NCI-H2196 treated with DMSO at 0.1 percent for 48 hours (cell line): Measurements from ENCODE around the gene CTRB1.
"Not testable (repeated sequence)": the region's sequence is repeated elsewhere in the genome, so short reads cannot be mapped to it uniquely, and the experiment has no call there.

Source experiments
- DNase-seq: peaks from one replicate; lab custom pipeline; 2025; ENCODE audit not compliant: unreplicated experiment; lab: John Stamatoyannopoulos, UW

Gene CTRB1

DNA sequence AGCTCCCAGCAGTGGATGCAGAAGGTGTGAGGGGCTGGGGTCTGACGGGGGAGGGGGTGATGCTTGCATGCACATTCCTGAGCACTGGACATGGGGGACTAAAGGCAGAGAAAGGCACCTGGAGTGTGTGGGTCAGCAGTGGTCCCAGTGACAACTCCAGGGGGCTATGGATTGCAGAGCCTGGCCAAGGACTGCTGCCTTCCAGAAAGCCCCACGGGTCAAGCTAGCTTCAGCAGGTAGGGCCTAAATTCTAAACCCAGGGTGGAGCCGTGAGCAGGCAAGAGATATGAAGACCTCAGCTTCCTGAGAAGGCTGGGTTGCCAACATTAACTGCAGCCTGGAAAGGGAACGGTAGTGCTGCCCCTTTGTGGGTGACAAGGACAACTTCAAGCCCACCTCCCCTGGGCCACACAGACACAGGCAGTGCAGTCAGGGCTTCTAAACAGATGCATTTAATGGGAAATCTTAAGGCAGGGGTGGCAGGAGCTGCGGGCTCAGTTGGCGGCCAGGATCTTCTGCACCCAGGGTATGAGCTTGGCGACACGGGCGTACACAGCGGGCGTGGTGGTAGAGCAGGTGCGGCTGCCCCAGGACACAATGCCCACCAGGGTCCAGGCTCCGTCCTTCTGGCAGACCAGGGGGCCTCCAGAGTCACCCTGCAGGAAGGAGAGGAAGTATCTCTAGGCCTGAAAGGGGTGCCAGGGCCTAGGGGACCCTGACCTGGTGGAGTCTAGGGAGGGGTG, 14.9 kb upstream of the CTRB1 start:
- DNase-seq = no peak

DNA sequence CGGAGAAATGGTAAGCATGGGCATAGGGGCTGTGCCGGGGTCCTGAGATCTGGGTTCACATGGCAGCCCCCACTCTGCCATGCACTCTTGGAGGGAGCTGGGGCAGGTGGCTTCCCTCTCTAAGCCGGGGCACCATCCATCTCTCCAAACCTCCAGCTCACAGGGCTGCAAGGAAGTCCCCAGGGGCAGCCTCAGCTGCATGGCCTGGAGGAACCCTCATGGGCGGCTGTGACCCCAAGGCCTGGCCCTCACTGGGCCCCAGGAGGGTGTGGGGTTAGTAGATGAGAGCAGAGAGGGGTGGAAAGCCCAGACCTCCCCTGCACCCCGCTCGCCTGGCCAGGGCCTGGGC, 14.4 kb upstream of the CTRB1 start:
- no peak for DNase-seq

- not testable (repeated sequence) for DNase-seq
Measured at GRCh38 chr16:75204905-75205304, 13.9 kb upstream of the CTRB1 start.

- DNase-seq = not testable (repeated sequence)
Measured at GRCh38 chr16:75205438-75205837, 13.3 kb upstream of the CTRB1 start.

DNA sequence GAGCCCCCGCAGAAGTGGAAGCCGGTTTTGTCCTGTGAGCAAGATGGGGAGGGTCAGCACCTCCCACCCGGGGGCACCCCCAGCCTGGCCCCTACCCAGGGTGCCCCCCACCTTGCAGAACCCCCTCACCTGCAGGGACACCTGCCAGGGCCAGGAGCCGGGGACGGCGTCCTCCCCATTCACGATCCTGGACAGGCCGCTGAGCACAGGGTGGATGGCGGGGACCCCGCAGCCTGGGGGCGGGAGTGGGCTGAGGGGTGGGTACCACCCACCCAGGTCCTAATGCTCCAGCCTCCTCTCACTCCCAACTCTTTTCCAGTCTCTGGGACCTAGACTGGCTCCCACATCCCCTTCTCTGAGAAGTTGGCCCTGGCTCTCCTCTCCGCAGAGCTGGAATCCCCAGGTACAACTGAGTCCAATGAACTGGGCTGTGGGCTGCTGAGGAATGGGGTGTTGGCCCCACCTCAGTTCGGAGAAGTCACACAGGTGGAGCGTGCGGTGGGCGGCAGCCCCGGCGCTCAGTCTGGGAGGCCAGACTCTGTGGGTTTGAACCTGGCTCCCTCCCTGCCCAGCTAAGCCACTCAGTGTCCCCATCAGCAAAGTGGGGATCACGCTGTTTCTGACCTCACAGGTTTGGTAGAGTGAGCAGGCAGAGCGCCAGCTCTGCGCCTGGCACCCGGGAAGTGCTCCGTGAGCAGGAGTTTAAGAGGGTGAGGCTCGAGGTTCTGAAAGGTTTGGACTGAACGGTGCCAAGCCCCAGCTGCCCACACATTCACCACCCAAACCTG, 12.6 kb upstream of the CTRB1 start:
- DNase-seq = not testable (repeated sequence)

- DNase-seq = no peak
Measured at GRCh38 chr16:75206749-75207451, 11.9 kb upstream of the CTRB1 start, which contains the start of gene CTRB2. TSS of gene CTRB2 (minus strand) at chr16:75207161. CDS start at chr16:75207141, 20 bp downstream.

DNA sequence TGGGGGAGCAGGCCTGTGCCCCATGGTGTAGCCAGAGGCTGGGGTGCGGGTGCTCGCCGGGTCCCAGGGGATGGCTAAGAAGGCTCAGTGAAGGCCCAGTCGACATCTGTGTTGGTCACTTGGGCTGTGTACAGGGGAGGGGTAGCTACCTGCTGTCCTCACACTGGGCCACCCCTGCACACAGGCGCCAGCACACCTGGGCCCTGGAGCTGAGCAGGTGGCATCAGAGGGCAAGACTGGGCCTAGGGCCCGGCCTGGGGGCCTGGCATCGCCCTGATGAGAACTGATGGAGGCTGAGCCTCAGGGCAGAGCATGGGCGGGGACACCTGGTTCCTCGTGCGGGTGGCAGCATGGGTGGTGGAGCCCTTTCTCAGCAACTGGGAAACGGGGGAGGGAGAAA, 11.0 kb upstream of the CTRB1 start:
- no peak for DNase-seq

DNA sequence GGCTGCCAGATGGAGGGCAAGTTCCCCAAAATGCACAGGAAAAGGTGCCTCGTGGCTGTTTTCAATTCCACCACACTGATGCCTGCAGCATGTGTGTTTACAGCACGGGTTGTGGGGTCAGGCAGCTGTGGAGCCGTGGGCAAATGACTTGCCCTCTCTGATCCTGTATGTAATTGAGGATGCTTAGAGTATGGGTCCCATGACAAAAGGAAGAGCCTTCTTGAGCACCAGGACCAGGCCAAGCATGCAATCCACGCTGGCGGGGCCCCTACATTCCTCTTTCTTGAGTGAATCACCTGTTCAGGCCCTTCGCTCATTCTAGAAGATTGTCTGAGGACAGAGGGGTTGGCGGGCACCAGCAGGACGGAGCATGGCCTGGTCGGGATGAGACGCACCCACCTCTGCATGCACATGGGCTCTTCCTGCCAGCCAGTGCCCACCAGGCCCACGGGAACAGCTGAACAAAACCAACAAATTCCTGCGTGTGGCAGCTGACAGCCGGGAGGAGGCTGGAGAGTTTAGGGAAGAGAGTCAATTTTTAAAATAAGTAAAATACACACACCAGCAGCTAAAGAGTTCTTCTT, 10.5 kb upstream of the CTRB1 start:
- DNase-seq = no peak

GRCh38 chr16:75208861-75209505, 9.8 kb upstream of the CTRB1 start:
- DNase-seq = no peak

DNA sequence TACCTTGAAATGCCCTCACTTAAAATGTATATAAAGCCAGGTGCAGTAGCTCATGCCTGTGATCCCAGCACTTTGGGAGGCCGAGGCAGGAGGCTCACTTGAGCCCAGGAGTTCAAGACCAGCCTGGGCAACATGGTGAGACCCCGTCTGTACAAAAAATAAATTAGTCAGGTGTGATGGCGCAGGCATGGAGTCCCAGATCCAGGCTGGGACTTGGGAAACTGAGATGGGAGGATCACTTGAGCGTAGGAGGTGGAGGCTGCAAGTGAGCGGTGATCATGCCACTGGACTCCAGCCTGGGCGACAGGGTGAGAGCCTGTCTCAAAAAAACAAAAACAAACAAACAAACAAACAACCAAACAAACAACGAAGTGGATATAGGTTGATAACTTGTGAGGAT, 9.3 kb upstream of the CTRB1 start:
- not testable (repeated sequence) for DNase-seq

GRCh38 chr16:75209944-75210343, 8.8 kb upstream of the CTRB1 start:
- no peak for DNase-seq

DNA sequence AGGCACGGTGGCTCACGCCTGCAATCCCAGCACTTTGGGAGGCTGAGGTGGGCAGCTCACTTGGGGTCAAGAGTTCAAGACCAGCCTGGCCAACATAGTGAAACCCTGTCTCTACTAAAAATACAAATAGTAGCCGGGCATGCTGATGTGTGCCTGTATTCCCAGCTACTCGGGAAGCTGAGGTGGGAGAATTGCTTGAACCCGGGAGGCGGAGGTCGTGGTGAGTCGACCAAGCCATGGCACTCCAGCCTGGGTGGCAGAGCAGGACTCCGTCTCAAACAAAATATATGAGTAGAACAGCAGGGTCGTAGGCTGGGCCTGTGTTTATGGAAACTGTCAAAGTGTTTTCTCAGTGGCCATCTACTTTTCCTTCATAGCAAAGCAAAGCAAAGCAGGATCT, 7.5 kb upstream of the CTRB1 start:
- not testable (repeated sequence) for DNase-seq

DNA sequence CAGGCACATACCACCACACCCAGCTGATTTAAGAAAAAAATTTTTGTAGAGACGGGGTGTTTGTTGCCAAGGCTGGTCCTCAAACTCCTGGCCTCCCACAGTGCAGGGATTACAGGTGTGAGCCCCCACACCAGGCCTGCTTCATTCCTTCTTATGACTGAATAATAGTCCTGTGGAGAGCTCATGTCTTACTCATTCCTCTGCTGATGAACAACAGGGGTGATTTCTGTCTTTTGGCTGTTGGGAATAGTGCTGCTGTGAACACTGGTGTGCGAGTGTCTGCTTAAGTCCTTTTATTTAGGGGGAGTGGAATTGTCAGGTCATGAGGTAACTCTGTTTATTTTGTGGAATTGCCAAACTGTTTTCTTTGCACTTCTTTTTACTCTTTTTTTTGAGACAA, 2.7 kb upstream of the CTRB1 start:
- DNase-seq = no peak

GRCh38 chr16:75216576-75216975, 2.2 kb upstream of the CTRB1 start:
- DNase-seq = no peak

- DNase-seq = no peak
Measured at GRCh38 chr16:75217389-75217851, 1.4 kb upstream of the CTRB1 start.

GRCh38 chr16:75219088-75219487, 300 bp downstream of the CTRB1 start:
- DNase-seq = no peak

- no peak for DNase-seq
Measured at GRCh38 chr16:75219838-75220237, 1.1 kb downstream of the CTRB1 start.

DNA sequence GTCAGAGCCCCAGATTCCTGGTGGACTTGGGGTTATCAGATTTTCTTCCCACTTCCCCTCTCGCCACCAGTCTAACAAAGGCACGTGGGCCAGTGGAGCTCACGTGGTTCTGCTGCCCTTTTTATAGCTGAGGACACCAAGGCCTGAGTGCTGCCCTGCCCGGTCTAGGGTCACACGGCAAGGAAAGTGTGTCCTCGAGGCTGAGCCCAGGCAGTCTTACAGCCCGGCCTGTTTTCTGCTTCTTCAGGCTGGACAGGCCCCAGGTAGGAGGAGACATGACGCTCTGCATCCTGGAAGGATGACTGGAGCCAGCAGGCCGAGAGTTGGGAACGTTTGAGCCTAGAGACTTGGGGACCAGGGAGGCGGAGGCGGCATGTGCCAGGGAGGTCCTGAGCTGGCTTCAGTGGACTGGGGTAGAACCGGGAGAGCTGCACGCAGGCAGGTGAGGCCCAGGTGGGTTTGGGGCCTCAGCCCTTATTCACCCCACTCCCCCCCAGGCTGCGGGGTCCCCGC, 3.5 kb downstream of the CTRB1 start:
- DNase-seq = no peak

DNA sequence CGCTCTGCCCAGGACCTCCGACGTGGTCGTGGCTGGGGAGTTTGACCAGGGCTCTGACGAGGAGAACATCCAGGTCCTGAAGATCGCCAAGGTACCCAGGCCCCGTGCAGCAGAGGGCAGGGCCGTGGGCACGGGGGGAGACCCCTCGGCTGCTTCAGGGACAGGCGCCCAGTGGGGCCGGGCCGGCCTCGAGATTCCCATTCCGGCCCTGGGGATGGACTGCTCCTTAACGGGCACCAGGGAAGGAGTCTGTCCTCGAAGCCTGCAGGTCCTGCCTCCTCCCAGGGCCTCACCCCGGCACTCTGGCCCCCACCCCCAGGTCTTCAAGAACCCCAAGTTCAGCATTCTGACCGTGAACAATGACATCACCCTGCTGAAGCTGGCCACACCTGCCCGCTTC, 4.3 kb downstream of the CTRB1 start:
- not testable (repeated sequence) for DNase-seq

DNA sequence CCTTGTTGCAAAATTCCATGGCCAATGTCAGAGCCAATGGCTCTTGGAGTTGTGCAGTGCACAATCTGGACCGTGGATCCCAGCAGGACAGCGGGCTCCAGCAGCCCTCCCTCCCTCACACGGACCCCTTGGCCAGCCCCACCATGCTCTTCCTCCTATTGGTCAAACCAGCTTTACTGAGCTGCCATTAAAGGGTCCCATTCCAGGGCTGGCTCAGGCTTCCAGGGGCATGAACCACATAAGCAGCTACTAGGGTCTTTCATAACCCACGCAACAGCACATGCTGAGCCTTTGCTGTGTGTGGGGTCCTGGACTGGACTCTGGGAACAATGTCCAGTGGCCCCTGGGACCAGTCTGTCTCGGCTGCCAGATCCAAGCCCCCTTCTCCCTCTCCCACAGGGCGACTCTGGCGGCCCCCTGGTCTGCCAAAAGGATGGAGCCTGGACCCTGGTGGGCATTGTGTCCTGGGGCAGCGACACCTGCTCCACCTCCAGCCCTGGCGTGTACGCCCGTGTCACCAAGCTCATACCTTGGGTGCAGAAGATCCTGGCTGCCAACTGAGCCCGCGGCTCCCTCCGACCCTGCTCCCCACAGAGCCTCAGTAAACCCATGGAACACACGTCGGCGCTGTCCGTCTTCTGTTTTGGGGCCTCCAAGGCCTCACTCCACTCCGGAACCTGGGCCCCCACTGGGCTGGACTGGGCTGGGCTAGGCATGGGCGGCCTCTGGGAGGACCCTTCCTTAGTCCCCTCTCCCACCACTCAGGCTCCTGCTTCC, 5.7 kb downstream of the CTRB1 start:
- DNase-seq = no peak
